Measurements from ENCODE around the gene SGCA.

SGCA gene

GRCh38 chr17:50205111-50205962 is 39.5 kb downstream of the SGCA start:
- in situ Hi-C loops (cut with MboI; ENCODE audit: low sequenced_read_pairs), result no loop called here

DNA sequence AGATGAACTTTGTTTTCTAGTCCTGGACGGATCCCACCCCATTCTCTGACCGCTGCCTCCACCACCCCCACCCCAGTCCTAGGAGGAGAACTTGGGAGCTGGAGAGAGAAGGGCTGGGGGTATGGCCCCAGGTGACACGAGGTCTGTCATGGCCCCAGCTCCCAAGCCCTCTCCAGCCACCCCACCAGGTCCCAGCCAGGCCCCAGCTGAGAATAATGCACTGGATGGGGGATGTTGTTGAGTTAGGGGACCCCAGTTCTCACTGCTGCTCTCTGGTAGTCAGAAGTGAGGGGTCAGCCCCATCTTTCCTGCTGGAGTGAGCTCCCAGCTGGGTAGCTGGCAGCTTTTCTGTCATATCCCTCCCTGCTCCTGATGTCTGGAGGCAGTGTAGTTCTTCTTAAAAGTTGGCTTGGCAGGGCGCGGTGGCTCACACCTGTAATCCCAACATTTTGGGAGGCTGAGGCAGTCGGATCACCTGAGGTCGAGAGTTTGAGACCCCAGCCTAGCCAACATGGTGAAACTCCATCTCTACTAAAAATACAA is 40.2 kb downstream of the SGCA start:
- in situ Hi-C loops (cut with MboI; ENCODE audit: low sequenced_read_pairs), result no loop called here

- in situ Hi-C loops (cut with MboI; ENCODE audit: low sequenced_read_pairs), result no loop called here
These were observed 40.9 kb downstream of the SGCA start for GRCh38 chr17:50206604-50207293.

GRCh38 chr17:50207315-50207714 is 41.5 kb downstream of the SGCA start:
- in situ Hi-C loops (cut with MboI; ENCODE audit: low sequenced_read_pairs), result no loop called here

DNA sequence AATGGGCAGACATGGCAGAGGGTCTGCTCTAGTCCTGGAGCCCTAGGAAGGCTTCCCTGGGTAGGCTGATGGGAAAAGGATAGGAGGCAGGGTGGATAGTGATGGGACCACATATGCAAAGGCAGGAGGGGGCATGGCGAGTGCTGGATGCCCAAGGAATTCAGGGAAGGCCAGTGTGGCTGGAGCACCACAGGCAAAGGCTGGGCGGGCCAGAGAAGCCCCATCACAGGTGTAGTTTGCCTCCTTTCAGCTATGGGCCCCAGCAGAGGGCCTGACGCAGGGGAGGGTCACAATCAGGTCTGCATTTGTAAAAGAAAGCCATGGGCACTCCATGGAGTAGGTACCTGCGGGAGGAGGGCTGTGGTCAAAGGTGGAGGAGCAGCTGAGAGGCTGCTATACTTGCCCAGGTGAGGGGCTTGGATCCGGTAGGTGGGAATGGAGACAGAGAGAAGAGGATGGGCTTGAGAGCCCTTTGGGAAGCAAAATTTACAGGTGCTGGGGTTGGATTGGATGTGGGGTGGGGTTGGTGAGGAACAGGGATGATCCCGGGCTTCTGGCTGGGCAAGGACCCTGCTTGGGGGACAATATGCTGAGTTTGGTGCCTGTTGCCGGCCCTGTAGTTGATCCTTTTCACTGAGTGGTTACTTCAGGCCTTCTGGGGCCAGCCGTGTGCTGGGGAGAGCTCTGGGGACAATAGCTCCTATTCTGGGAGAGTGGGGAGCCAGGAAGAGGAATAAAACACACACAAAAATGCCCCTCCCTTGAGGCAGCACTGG is 42.2 kb downstream of the SGCA start:
- in situ Hi-C loops (cut with MboI; ENCODE audit: low sequenced_read_pairs), result no loop called here

DNA sequence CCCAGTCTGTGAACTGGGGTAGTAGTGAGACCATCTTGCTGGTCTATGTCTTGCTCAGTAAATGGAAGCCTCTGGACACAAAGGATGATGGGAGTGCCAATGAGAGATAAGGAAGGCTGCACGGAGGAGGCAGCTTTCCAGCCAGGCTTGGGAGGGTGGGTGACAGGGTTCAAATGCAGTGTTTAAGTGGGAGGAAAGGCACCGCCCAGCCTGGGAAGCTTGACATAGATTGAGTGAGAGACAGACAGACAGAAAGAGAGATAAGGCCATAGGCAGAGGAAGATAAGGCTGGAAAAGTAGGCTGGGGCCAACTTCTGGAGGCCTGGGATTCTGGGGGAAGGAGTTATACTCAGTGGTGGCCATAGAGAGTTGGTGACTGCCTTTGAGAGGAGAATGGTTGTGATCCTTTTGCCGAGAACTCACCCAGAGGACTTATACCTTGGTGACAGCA is 42.8 kb downstream of the SGCA start:
- in situ Hi-C loops (cut with MboI; ENCODE audit: low sequenced_read_pairs), result no loop called here

DNA sequence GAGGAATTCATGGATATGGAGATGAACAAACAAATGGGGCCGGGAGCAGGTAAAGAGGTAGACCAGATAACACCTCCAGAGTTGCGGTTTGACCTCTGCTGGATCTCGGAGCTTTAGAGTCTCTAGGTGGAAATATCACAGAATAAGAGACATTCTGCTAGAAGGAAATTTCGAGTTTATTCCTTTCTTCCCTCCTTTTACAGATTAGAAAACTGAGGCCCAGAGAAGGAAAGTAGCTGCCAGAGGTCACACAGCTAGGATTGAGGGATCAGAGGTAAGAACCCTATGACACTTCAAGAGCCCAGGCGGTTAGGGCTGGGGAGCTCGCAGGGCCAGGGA is 43.3 kb downstream of the SGCA start:
- in situ Hi-C loops (cut with MboI; ENCODE audit: low sequenced_read_pairs), result no loop called here

DNA sequence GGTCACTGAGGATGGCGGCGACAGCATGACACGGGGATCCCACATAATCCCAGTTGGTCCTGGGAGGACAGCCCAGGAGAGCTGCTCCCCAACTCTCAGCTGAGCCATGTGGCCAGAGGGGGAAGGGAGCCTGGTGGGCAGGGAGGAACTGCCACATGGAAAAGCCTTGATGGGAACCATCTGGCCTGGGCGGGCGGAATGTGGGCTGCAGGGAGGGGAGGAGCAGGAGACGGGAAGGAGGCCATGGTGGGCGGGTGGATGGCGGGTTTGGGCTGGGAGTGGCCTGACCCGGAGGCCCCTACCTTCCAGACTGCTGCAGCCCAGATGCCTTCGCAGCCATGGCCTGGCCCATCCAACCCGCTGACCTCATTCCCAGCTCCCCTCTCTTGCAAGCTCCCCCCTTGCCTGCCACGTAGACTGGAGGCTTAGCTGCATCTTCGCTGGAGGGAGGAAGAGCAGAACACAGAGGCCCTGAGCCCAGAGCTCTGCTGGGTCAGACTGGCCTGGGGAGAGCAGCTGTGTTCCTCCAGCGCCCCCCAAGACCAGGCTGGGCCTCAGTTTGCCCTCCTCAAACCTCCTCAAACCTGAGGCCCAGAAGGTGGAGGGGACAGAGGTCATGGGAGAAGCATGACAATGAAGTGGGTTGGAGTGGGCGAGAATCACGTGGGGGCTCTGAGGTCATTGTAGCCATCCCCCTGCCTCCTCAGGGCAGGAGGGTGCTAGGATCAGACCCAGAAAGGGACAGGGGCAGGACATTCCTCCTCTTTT is 43.9 kb downstream of the SGCA start:
- in situ Hi-C loops (cut with MboI; ENCODE audit: low sequenced_read_pairs), result no loop called here

DNA sequence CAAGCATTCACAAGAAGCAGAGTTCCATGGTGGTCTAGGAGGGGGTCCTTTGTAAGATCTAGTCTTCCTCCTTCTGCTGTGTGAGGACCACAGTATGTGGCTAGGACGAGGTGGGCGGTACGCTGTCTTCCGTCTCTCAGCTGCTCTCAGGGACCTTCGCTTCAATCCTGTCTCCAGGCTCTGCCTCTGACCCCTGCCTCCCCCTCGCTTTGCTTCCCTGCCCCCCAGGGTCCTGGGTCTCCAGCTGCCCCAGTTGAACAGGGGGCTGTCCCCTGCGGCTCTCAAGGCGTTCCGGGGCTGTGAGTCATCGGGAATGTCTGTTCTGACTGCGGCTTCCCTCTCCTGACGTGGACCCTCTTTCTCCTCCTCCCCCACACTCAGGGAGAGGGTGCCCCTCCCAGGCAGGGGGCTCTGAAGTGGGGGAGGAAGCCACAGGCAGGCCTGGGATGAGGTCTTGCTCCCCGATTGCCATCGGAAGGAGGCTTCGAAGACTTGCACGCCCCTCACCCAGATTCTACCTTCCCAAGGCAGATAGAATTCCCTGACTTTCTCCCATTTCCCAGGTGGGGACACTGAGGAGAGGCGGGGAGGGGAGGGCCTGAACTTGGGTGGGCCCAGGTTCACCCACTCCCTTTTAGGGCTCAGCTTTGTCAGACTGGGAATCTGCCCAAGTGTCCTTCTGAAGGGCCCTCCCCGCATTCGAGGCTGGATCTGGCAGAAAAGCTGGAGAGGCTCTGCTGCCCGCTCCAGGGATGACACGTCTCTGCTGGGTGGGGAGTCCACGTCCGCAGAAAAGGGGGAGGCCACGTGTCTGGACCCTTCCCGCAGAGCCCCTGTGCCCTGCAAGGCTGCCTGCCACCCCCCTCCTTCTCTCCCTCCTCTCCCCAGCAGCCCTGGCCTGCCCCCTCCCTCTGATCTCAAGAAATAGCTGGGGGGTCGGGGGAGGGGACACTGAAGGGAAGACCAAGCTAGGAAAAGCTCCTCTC is 44.7 kb downstream of the SGCA start:
- in situ Hi-C loops (cut with MboI; ENCODE audit: low sequenced_read_pairs), result no loop called here

- in situ Hi-C loops (cut with MboI; ENCODE audit: low sequenced_read_pairs), result no loop called here
These were observed 45.7 kb downstream of the SGCA start for GRCh38 chr17:50211249-50212120.

- in situ Hi-C loops (cut with MboI; ENCODE audit: low sequenced_read_pairs), result no loop called here
These were observed 46.5 kb downstream of the SGCA start for GRCh38 chr17:50212121-50212843.

DNA sequence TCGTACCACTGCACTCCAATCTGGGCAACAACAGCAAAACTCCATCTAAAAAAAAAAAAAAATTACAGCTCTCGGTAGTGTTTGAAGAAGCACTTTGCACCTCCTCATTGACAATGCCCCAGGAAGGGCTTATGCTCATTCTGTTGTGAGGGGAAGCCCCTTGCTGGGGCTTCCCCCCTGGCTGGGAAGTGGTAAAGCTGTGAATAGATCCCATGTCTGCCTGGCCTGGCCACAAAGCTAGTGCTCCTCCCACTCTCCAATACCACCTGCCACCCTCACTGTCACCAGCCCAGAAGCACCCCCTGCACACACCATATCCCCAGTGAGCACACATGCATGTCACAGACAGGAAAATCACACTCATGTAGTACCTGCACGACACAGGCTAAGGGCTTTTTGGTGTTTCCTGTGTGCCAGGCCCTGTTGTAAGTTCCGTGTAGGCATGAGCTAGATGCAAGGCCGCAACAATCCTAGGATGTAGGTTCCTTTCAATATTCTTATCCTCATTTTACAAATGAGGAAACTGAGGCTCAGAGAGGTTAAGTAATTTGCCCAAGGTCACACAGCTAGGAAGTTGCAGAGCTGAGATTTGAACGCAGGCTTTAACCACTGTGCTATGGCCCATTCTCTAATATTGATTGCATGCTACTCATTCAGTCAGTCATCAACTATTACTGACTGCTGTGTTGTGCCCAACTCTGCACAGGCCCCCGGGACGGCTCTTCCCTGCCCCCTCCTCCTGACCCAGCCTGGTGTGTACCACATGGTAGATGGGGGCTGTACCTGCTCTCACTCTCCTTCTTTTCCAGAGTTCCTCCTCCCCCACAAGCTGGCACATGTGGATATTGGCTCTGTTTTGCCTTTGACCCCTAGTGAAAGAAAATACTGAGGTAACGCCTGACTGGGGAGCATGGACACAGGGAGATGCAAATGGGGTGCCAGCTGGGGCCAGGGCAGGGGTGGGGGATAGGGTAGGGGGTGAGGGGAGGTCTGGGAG is 47.5 kb downstream of the SGCA start:
- in situ Hi-C loops (cut with MboI; ENCODE audit: low sequenced_read_pairs), result no loop called here

DNA sequence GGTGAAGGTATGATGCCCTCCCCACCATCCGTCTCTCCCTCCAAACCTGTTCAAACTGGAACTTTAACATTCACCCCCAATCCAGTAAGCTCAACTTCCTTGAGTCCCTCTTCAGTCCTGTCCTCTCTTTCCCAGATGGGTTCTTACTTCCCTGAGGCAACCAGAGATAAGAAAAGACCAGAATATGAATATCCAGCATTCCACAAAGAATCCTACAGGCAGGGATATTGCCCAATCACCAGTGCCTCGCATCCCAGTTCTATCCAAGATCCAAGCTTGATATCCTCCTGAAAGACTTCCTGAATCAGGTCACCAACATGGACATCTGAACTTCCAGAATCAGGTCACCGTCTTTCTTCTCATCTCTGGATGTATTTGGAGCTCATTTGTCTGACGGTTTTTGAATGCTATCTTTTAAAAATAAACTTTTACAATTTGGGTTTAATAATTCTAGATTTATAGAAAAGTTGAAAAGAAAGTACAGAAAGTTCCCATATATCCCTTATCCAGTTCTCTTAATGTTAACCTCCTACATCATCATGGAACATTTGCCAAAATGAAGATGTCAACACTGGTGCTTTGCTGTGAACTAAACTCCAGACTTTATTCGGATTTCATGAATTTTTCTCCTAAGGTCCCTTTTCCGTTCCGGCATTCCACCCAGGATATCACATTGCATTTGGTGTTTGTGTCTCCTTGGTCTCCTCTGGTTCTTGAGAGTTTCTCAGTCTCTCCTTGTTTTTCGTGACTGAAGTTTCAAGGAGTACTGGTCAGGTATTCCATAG is 49.4 kb downstream of the SGCA start:
- in situ Hi-C loops (cut with MboI; ENCODE audit: low sequenced_read_pairs), result no loop called here

DNA sequence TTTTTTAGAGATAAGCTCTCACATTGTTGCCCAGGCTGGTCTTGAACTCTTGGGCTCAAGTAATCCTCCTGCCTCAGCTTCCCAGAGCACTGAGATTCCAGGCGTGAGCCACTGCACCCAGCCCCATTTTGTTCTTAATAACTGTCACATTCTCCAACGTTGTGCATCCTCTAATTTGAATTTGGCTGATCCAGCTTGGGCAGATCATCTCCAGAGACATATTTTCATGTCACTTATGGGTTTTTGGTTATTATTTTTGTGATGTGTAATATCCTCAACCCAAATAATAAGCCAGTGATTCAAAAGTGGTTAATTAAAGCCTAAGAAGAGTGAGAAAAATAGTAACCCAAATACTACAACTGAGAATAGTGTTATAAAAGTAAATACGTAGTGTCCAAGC is 51.8 kb downstream of the SGCA start:
- in situ Hi-C loops (cut with MboI; ENCODE audit: low sequenced_read_pairs), result no loop called here

DNA sequence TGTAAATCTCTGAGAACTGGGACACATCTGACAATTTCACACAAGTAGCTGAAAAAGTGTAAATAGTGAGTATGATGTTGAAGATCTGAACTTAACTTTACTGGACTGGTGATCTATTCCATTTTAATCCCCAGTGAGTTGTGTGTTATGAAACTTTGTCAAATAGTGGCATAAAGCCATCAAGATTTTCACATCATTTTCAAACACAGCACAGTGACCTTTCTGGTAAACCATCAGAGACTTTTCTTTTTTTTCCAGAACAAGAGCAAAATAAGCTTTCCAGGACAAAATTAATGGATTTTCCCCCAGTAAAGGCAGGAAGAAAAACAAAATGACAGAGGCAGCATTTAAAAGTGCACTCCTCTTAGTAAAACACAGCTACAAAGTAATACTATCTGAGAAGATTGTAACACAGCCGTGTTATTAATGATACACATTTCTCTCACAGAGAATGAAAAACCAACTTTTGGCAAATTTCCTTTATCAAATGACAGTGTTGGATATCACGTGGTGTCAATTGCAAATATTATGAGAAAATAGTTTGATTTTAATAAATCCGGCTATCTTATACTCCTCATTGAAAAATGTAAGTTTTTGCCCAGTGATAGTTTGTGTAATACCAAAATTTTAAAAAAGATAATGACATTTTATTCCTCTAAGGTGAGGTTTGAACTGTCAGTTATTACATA is 52.4 kb downstream of the SGCA start:
- in situ Hi-C loops (cut with MboI; ENCODE audit: low sequenced_read_pairs), result no loop called here
